Erythroblast (primary cell): ENCODE results near the gene SV2C.
"Not testable (repeated sequence)": the region's sequence is repeated elsewhere in the genome, so short reads cannot be mapped to it uniquely, and the experiment has no call there.

Source experiments
- DNase-seq, 2 experiments: peaks; one replicate each; lab custom pipeline; 2025; lab: John Stamatoyannopoulos, UW
- GATA1 ChIP-seq: IDR thresholded peaks from 2 replicates; pipeline ENCODE4 v1.6.1; 2011; ENCODE audit warnings: low read depth, mild to moderate bottlenecking, control low read depth, low read length, moderate library complexity
- POLR2A ChIP-seq: IDR thresholded peaks from 2 replicates; pipeline ENCODE4 v1.6.1; 2011; ENCODE audit warnings: mild to moderate bottlenecking, low read length

The SV2C gene

DNA sequence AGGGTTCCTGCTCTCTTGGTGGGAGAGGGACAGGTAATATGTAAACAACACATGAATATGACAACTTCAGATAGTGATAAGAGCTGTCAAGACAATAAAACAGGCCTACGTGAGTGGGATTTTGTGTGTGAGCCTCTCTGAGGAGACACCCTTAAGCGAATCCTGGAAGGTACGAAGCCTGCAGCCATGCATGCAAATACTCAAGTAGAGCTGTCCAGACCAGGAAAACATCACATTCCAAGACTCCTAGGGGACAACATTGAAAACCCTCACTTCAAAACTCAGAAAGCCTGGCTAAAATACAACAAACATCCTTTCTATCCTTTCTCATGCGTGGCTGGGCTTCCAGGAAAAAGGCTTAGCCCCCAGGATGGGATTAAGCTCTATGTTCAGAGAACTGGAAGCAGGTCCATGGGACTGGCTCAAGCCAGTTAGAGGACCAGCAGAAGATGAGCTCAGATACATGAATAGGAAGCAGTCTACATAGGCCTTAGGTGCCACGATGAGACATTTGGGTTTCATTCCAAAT, 195.1 kb downstream of the SV2C start:
- TF ChIP-seq POLR2A (no peak), GATA1 (no peak)
- DNase-seq: no peak

DNA sequence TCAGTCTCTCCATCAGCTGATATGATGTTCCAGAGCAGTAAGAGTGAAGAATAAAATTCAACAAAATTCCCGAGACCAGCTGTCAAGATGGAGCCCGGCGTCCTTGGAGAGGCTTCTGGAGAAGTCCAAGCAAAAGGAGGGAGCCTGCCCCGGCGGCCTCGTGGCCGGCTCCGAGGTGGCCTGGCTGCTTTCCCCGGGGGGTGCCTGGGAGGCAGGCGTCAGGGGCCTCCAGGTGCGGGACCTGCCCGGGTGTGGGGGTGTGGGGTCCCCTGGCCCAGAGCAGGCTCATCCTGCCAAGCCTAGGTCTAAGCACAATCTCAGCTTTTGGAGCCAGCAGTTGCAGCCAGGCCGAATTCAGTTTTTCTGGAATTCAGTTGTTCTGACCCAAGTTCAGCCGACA, 197.3 kb downstream of the SV2C start:
- no peak for DNase-seq
- TF ChIP-seq GATA1 (no peak), POLR2A (no peak)

DNA sequence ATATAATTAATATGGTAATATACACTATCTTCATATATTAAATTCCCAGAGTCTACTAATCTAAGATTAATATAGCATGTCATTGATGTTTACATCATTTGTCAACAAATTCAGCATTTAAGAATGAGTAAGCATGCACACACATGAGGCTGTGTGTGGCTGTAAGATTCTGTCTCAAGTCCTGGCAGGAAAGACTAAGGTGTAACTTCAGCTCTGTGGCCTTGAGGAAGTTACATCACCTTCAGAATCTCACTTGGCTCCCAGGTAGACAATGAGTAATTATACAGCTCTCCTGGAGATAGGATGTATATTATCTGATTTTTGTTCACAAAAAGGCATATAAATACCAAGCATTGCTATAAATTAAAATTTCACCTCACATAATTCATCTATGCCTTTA, 200.5 kb downstream of the SV2C start:
- no peak for DNase-seq
- TF ChIP-seq POLR2A (no peak), GATA1 (no peak)

- TF ChIP-seq POLR2A (no peak), GATA1 (no peak)
- DNase-seq: no peak
Observed at GRCh38 chr5:76289692-76290091, 206.5 kb downstream of the SV2C start.

DNA sequence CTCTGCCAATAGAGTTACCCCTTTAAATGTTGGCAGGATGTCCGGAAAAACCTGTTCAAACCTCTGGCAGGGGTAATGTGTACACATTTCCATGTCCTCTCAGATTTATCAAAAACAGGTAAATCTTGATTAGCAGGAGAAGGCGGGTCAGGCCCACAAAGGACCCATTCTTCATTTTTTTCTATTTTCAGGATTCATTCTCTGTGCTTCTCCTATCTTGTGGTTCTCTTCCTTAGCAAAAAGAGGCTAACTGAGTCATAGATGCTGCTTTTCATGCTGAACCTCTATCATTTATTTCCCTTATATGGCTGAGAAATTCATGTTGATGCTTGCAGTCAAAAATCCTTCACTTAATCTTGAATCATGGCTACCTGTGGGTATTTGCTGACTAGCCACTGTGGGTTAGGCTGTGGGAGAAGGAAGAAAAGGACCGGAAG, 207.2 kb downstream of the SV2C start:
- DNase-seq: no peak
- no peak for TF ChIP-seq GATA1
- no peak for TF ChIP-seq POLR2A

GRCh38 chr5:76291305-76292077, 208.3 kb downstream of the SV2C start:
- TF ChIP-seq GATA1 (no peak), POLR2A (no peak)
- no peak for DNase-seq

- TF ChIP-seq GATA1: no peak
- no peak for TF ChIP-seq POLR2A
- no peak for DNase-seq
Observed at GRCh38 chr5:76292620-76293322, 209.6 kb downstream of the SV2C start.

DNA sequence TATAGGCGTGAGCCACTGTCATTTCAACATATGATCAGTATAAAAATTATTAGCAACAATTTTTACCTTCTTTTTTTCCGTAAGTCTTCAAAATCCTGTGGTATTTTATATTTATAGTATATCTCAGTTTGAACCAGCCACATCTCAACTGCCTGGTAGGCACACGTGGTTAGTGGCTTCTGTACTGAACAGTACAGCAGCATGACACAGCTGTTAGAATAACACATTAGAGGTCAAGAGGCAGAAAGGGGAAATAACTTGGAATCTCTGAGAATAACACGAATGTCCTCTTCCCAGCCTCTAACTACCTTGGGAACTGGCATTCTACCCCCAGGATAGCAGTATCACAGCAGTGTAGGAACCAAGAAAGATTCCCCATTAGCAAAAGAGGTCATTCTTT, 211.4 kb downstream of the SV2C start:
- TF ChIP-seq POLR2A (no peak), GATA1 (no peak)
- no peak for DNase-seq

GRCh38 chr5:76298852-76299251, 215.7 kb downstream of the SV2C start:
- no peak for TF ChIP-seq POLR2A
- no peak for TF ChIP-seq GATA1

DNA sequence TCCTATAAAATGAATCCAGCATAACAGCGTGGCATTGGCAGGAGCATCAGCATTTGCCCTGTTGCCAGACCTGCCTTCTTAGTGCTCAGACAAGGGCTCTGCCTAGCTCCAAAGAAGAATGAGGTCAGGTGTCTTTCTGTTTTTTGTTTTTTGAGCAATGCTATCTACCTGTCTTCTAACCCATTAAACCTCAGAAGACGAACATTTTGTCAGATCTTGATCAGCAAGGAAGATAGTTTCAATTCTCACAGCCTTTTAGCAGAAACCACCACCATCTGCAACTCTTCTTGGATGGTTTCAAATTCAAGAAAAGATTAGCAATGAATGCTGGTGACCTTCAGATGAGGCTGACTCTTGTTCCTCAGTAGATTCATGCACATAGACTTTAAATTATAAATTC, 216.4 kb downstream of the SV2C start:
- DNase-seq: no peak
- TF ChIP-seq POLR2A (no peak), GATA1 (no peak)

More at GRCh38 chr5:76298852-76299251, 215.7 kb downstream of the SV2C start:
- DNase-seq: no peak

DNA sequence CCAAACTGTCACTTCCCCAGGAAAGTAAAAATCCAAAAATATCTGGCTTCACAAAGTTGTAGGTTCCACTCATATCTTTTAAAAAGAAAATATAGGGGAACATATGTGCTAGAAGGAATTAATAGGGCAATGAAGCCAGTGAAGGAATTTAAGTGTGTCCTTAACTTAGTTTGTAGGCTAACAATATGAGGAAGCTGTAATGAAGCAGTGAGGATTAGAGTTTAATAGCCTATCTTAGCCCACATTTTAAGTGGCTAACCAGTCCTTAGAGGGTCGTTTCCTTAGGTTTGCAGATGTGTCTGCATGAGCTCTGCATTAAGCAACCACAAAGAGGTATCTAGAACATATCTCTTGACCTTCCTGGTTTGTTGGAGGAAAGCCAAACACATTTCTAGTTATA, 218.7 kb downstream of the SV2C start:
- DNase-seq: not testable (repeated sequence)

DNA sequence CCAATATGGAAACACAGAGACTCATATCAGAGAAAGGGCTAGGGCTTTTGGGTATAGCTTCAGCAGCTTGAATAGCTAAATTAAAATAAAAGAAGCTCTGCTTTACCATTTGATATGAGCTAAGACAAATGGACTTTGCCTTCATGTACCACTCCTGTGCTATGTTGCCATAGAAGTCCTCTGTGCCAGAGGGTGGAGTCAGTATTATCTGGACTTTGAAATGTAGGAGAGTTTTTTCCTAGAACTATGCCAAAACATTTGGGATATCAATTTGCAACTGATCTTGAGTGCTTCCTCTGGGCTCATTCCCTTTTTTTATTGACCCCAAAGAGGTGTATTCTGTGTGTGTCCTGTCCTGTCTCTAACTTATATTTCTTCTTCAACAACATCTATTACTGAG, 219.5 kb downstream of the SV2C start:
- not testable (repeated sequence) for DNase-seq

GRCh38 chr5:76303921-76304320, 220.7 kb downstream of the SV2C start:
- TF ChIP-seq GATA1 (no peak), POLR2A (no peak)
- DNase-seq: no peak

DNA sequence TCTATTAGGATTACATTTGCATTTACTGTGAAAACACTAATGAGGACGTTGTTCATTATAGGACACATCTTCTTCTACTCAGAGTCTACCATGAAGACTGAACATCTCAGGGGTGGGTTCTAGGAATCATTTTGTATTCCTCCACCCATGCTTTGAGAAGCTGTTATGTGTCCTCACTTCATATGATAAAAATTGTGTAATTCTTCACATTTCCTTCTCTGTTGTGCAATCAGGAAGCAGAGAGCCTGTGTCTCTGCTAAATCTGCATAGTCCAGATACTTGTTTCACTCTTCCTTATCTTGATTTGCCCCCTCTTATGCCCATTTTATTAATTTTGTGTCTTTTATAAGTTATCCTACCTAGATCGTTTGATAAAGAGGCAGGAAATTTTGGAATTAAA, 222.1 kb downstream of the SV2C start:
- DNase-seq: no peak
- no peak for TF ChIP-seq POLR2A
- no peak for TF ChIP-seq GATA1
